ENCODE results near the gene DOK6. TPM values are rescaled to one million over a fixed set of nuclear protein-coding genes. Genes with fewer than 3 reads are reported as not detected.

The DOK6 gene
- total RNA-seq, 1 donor from 2014 or later: 0.67 TPM

DNA sequence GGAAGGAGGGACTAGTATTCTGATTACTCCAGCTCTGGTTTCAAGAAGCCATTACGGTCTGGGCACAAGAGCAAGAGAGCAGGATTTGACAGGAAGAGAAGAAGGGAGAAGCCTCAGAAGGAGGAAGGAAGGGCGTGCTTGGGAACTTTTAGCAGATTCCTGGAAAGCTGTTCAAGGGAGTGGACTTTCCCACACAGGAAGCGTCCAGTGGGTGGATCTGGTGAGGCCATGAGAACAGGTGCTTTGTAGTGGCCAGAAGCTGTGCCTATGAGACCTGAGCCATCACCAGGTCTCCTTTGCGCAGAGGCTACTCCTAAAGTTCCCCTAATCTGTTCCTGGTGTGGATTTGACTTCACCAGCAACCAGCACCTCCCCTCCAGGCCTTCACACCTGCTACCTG is 484.7 kb downstream of the DOK6 start:
- Histone ChIP-seq H3K36me3 (ENCODE audit: control insufficient read depth, insufficient read depth, low read length) (no peaks in the 10 kb centered on the region), H3K27me3 (ENCODE audit: control insufficient read depth, insufficient read depth, low read length) (no peaks in the 10 kb centered on the region), H3K4me3 (ENCODE audit: low read depth, low read length) (no peak overlapping the region)
- TF ChIP-seq, protein P1, sequence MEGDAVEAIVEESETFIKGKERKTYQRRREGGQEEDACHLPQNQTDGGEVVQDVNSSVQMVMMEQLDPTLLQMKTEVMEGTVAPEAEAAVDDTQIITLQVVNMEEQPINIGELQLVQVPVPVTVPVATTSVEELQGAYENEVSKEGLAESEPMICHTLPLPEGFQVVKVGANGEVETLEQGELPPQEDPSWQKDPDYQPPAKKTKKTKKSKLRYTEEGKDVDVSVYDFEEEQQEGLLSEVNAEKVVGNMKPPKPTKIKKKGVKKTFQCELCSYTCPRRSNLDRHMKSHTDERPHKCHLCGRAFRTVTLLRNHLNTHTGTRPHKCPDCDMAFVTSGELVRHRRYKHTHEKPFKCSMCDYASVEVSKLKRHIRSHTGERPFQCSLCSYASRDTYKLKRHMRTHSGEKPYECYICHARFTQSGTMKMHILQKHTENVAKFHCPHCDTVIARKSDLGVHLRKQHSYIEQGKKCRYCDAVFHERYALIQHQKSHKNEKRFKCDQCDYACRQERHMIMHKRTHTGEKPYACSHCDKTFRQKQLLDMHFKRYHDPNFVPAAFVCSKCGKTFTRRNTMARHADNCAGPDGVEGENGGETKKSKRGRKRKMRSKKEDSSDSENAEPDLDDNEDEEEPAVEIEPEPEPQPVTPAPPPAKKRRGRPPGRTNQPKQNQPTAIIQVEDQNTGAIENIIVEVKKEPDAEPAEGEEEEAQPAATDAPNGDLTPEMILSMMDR (IDR thresholded peaks at IDR 0.05; ENCODE audit: insufficient read depth, low read length, poor library complexity, severe bottlenecking): no peak
- no peak for DNase-seq (ENCODE audit: low read depth)

DNA sequence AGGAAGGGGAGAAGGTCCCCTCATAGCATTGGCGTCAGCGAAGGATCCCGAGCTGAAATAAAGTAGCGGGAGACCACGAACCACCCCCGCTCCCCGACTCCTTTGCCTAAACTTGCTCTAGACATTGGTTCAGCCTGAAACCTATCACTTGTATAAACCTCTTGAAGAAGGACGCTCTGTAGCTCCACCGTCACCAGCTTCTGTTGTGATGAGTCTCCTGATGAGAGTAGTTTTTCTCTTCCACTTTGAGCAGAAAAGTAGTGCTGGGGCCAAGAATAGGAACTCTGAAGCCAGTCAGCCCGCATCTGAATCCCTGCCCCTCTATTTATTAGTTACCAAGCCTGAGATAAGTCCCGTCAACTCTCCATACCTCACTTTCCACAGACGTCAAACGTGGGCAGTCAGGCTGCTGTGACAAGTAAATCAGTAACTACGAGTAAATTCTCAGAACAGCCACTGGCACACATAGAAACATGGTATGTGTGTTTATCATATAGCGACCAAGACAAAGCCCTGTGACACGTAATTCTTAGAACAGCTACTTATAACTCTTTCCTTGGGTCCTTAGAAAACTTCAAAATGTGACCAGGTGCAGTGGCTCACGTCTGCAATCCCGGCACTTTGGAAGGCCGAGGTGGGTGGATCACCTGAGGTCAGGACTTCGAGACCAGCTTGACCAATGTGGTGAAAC is 485.3 kb downstream of the DOK6 start:
- TF ChIP-seq, protein P1 (IDR thresholded peaks at IDR 0.05; ENCODE audit: insufficient read depth, low read length, poor library complexity, severe bottlenecking): no peak
- no peaks in the 10 kb centered on the region for H3K36me3 ChIP-seq (ENCODE audit: control insufficient read depth, insufficient read depth, low read length)
- no peak for DNase-seq (ENCODE audit: low read depth)
- H3K4me3 ChIP-seq (ENCODE audit: low read depth, low read length): no peak overlapping the region
- H3K27me3 ChIP-seq (ENCODE audit: control insufficient read depth, insufficient read depth, low read length): no peaks in the 10 kb centered on the region

DNA sequence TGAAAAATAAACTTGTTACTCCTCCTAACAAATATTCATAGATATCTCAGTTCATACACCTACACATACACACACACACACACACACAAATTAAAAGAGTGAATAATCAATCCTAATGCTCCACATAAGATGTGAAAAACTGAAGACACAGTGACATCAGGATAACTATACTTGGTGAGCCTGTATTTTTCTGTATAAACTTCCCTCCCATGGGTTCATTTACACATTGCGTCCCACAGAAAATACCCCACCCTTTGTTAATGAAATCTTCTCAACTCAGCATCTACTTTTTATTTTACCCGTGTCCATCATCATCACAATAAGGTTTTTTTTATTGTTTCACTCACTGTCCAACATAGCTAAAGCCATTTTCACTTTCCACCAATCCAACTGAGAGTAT is 486.6 kb downstream of the DOK6 start:
- no peak for DNase-seq (ENCODE audit: low read depth)
- H3K36me3 ChIP-seq (ENCODE audit: control insufficient read depth, insufficient read depth, low read length): no peaks in the 10 kb centered on the region
- no peaks in the 10 kb centered on the region for H3K27me3 ChIP-seq (ENCODE audit: control insufficient read depth, insufficient read depth, low read length)
- H3K4me3 ChIP-seq (ENCODE audit: low read depth, low read length): no peak overlapping the region
- TF ChIP-seq, protein P1 (IDR thresholded peaks at IDR 0.05; ENCODE audit: insufficient read depth, low read length, poor library complexity, severe bottlenecking): no peak

DNA sequence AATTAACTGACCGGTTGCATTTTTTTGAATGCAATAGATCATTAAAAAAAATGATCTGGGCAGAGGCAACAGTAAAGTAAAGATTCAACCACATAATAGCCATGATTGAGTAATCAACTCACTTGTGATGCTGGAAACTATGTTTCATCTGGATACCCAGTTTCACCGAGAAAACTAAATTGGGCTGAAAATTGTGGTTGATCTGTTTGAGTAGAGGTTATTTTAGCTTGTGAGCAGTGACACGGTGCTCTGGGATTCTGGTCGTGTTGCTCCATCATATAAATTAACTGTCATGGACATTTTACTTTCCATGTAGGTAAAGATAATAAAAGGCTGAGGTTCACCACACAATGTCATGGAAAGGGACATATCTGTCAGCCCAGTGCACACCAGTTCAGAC is 488.3 kb downstream of the DOK6 start:
- Histone ChIP-seq H3K36me3 (ENCODE audit: control insufficient read depth, insufficient read depth, low read length) (no peaks in the 10 kb centered on the region), H3K4me3 (ENCODE audit: low read depth, low read length) (no peak overlapping the region), H3K27me3 (ENCODE audit: control insufficient read depth, insufficient read depth, low read length) (no peaks in the 10 kb centered on the region)
- TF ChIP-seq, protein P1 (IDR thresholded peaks at IDR 0.05; ENCODE audit: insufficient read depth, low read length, poor library complexity, severe bottlenecking): no peak
- no peak for DNase-seq (ENCODE audit: low read depth)

DNA sequence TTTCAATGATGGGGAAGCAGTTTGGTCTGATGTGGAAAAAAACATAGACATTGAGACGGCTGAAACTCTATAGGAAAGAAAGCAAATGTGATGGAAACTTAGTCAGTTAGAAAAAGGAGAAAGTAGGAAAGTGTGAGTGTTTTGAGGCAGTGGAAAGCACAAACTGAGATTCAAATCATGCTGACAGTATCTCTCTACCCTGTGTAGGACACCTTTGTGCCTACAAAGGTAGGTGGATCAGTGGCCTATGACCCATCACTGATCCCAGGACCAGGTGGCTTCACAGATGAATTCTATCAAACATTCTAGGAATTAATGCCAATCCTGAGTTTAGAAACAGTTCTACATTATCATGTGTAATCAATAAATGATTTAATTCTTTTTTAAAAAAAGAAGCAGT is 489.9 kb downstream of the DOK6 start:
- H3K27me3 ChIP-seq (ENCODE audit: control insufficient read depth, insufficient read depth, low read length): no peaks in the 10 kb centered on the region
- H3K4me3 ChIP-seq (ENCODE audit: low read depth, low read length): no peak overlapping the region
- DNase-seq (ENCODE audit: low read depth): no peak
- TF ChIP-seq, protein P1 (IDR thresholded peaks at IDR 0.05; ENCODE audit: insufficient read depth, low read length, poor library complexity, severe bottlenecking): no peak
- H3K36me3 ChIP-seq (ENCODE audit: control insufficient read depth, insufficient read depth, low read length): no peaks in the 10 kb centered on the region

DNA sequence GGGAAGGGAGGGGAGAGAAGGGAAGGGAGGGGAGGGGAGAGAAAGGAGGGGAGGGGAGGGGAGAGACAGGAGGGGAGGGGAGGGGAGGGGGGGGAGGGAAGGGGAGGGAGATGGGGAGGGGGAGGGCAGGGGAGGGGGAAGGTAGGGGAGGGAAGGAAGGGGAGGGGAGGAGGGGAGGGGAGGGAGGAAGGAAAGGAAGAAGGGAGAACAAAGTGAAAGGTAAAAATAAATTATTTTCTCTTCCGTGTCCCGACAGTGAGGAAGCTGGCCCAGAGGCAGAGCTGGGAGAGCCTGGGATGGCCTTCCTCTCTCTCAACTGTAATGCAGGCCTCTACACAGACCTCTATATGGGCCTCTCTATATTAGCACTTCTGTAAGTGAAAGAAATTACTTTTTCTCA is 493.8 kb downstream of the DOK6 start:
- Histone ChIP-seq H3K4me3 (ENCODE audit: low read depth, low read length) (no peak overlapping the region), H3K27me3 (ENCODE audit: control insufficient read depth, insufficient read depth, low read length) (no peaks in the 10 kb centered on the region), H3K36me3 (ENCODE audit: control insufficient read depth, insufficient read depth, low read length) (no peaks in the 10 kb centered on the region)
- TF ChIP-seq, protein P1 (IDR thresholded peaks at IDR 0.05; ENCODE audit: insufficient read depth, low read length, poor library complexity, severe bottlenecking): no peak
- DNase-seq (ENCODE audit: low read depth): no peak

All from kidney epithelial cell (primary cell).